ENCODE measurements around the gene SLK. TPM values are rescaled to one million over a fixed set of nuclear protein-coding genes. Genes with fewer than 3 reads are reported as not detected.

Gene SLK
- total and polyA plus RNA-seq, 10 of the 15 experiments (the other 5 are each of a cell fraction or from before 2014, with no cell fraction given), result 2.5 to 24.2 (median 11.1) TPM

DNA sequence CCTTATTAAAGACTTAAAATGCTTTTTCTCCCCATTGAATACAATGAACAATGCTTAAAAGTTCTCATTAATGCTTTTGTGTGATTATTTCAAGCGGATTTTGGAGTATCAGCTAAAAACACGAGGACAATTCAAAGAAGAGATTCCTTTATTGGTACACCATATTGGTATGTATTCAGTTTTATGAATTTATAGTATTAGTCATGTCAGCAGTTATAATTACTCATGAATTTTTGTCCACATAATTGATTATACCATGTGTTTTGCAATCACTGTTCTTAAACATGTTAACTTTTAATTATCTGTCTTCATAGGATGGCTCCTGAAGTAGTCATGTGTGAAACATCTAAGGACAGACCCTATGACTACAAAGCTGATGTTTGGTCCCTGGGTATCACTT is 31.9 kb downstream of the SLK start:
- FAIRE-seq (no peak), DNase-seq (ENCODE audit: low read depth, low spot score) (no peak), ATAC-seq (no peak)
- H3K36me3 ChIP-seq (ENCODE audit: control insufficient read depth in 2 of 2, insufficient read depth in 2 of 2, low read length in 1 of 2), result peaks cover 2 to 9% of the 10 kb centered on the region in 2 experiments; a peak in 3 of 4 replicates
- RAD21 ChIA-PET (ENCODE audit: unreplicated experiment), result no interaction called here
- SMC1A ChIA-PET (ENCODE audit: uncharacterized antibody, unreplicated experiment), result interaction anchor here (1.0 to 1.8 kb wide), 4 partner anchors 8 to 13 kb away, joined by 3 to 7 read pairs (median 4); no protein-coding TSS in a partner anchor
- in situ Hi-C loops (cut with MboI) (no loop called here), intact Hi-C loops (cut with micrococcal nuclease; ENCODE audit: unreplicated experiment) (no loop called here)
- no peak overlapping the region for H3K4me3 ChIP-seq
- POLR2A ChIA-PET, result interaction anchor here (1.2 kb wide), 1 partner anchor 10 kb away, joined by 4 read pairs; no protein-coding TSS in a partner anchor
- no peaks in the 10 kb centered on the region for H4K20me1 ChIP-seq (ENCODE audit: control insufficient read depth, insufficient read depth)
- H3K9ac ChIP-seq (ENCODE audit: control insufficient read depth, insufficient read depth, low read length), result no peak overlapping the region
- TF ChIP-seq, protein P1, sequence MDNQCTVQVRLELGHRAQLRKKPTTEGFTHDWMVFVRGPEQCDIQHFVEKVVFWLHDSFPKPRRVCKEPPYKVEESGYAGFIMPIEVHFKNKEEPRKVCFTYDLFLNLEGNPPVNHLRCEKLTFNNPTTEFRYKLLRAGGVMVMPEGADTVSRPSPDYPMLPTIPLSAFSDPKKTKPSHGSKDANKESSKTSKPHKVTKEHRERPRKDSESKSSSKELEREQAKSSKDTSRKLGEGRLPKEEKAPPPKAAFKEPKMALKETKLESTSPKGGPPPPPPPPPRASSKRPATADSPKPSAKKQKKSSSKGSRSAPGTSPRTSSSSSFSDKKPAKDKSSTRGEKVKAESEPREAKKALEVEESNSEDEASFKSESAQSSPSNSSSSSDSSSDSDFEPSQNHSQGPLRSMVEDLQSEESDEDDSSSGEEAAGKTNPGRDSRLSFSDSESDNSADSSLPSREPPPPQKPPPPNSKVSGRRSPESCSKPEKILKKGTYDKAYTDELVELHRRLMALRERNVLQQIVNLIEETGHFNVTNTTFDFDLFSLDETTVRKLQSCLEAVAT (IDR thresholded peaks at IDR 0.05), result no peak
- no peak for TF ChIP-seq POLR2AphosphoS2 (IDR thresholded peaks at IDR 0.05; ENCODE audit: low read depth, low read length)
- no peak for TF ChIP-seq NFYB (IDR thresholded peaks at IDR 0.05; ENCODE audit: insufficient read depth, low read depth, low read length)
- no peak for TF ChIP-seq ZBED1 (IDR thresholded peaks at IDR 0.05; ENCODE audit: borderline replicate concordance)
- no peak for TF ChIP-seq IKZF2 (IDR thresholded peaks at IDR 0.05)
- no peak for TF ChIP-seq POU2F2 (IDR thresholded peaks at IDR 0.05; ENCODE audit: borderline replicate concordance, low read depth, low read length)
- TF ChIP-seq RB1 (IDR thresholded peaks at IDR 0.05; ENCODE audit: borderline replicate concordance), result no peak
- TF ChIP-seq CBFB (IDR thresholded peaks at IDR 0.05; ENCODE audit: low read depth), result no peak
- H3K9me3 ChIP-seq (replicated peaks; ENCODE audit: control insufficient read depth, insufficient read depth, low read length), result no peaks in the 10 kb centered on the region
- no peak overlapping the region for H3K27ac ChIP-seq (ENCODE audit: control insufficient read depth, insufficient read depth)
- H2AFZ ChIP-seq (ENCODE audit: control insufficient read depth, low read depth, low read length), result no peak overlapping the region
- WGBS (ENCODE audit: insufficient coverage, insufficient replicate concordance, low lambda C conversion rate, missing lambda C conversion rate), result 93% methylated on average over 2 of the region's 2 CpGs
- H3K4me2 ChIP-seq (ENCODE audit: control insufficient read depth, insufficient read depth), result no peak overlapping the region
- no TSS peak for BruUV-seq (replicated peaks)
- H3K4me1 ChIP-seq (ENCODE audit: control insufficient read depth, insufficient read depth, low read length), result no peaks in the 10 kb centered on the region
- CTCF ChIA-PET, result interaction anchor here (1.0 to 1.5 kb wide), 3 partner anchors 37 to 142 kb away, joined by 3 to 6 read pairs (median 3); no protein-coding TSS in a partner anchor
- H3K79me2 ChIP-seq (ENCODE audit: control insufficient read depth, insufficient read depth, low read length), result no peaks in the 10 kb centered on the region
- no peaks in the 10 kb centered on the region for H3K27me3 ChIP-seq (replicated peaks in 1 of 2; ENCODE audit: control insufficient read depth in 2 of 2, insufficient read depth in 2 of 2, low read length in 1 of 2)

All from GM12878 (cell line).